Stimulated activated CD8-positive, alpha-beta memory T cell treated with anti-CD3 and anti-CD28 coated beads, Interleukin-2, amount 100 ng/mL, for 1 hour (primary cell): ENCODE measurements around the gene ERICH6B.

Experiments
- DNase-seq, 2 donors: peaks; one replicate each; pipeline ENCODE4 v3.0.0-alpha.2; 2020; ENCODE audit warnings: low read depth in 2 of 2

ERICH6B gene

DNA sequence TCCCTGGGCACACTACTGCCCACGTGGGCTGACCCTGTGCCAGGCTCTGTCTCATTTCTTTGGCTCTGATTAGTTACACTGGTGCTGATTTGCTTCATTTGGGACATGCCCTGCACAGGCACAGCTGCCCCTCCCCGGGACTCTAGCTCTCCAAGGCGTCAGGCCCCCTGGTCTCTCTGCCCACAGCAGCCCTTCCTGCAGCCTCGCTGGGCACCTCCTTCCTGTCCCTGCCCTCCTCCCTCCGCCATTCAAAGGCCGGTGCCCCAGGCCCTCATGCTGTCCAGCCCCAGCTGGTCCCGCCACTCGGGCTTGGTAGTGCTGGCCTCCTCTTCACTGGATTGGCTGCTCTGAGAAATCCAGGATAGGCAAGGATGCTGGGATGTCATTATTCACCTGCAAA is 73.1 kb downstream of the ERICH6B start:
- no peak for DNase-seq

DNA sequence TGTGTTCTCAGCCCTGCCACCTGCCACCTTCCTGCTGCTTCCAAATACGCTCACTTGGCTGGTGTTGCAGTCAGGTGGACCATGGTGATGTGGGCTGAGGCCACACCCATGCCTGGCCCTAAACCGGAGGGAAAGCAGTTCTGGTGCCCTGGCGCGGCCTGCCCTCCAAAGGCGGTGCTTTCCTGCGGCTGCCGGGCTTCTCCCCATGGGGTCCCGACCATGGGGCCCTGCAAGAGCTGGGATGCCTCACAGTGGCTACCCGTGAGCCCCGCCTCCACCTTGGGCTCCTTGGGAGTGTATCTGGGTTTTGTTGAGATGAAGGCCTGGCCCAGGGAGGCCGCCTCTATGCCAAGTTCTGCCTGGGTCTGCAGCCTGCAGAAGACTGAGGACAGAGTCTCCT is 73.7 kb downstream of the ERICH6B start:
- DNase-seq, result no peak

DNA sequence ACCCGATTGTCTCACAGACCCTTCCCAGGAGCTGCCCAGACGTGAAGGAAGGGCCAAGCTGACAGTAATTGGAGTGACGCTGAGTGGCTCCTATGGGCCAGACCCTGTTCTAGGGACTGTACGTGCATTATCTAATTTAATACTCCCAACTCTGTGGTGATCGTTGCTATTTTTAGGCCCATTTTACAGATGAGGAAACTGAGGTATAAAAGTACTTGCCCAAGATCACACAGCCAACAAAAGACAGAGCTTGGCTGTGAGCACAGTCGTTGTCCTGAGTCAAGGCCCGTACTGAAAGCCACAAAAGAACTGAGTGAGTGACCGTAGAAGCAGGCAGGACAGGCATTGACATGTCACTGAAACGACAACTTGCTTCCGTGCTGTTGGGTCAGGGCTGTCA is 74.7 kb downstream of the ERICH6B start:
- DNase-seq, result no peak

DNA sequence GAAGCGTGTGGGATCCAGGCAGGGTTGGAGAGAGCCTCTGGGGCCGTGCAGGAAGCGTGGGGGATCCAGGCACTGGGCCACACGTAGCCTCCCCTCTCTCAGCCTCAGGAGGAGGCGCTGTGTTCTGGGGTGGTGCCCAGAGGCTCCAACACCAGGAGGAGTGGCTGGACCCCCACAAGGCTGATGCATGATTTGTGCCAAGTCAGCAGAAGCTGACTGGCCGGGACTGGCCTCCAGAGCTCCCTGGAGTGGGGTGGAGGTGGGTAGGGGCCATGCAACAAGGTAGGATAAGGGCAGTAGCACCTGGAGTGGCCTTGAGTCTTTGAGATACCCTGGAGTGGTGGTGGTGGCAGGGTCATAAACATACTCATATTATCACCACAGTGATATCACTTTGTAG is 75.3 kb downstream of the ERICH6B start:
- no peak for DNase-seq

DNA sequence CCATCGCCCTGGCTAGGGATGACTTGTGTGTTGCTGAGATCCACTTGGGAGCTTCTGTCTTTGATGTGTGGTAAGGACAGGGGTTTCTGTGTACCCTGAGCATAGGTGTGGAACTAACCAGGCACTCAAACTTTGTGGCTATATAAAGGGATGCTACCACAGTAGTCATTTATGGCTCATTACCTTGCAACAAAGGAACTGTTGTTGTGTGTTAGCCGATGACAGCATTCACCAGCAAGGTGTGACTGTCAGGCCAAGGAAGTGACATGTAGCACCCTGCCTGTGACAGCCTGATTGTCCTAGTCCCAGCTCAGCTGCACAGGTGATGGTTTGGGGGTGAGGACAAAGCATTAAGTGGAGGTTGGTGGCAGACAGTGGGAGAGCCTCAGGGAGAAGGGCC is 77.2 kb downstream of the ERICH6B start:
- DNase-seq, result no peak

DNA sequence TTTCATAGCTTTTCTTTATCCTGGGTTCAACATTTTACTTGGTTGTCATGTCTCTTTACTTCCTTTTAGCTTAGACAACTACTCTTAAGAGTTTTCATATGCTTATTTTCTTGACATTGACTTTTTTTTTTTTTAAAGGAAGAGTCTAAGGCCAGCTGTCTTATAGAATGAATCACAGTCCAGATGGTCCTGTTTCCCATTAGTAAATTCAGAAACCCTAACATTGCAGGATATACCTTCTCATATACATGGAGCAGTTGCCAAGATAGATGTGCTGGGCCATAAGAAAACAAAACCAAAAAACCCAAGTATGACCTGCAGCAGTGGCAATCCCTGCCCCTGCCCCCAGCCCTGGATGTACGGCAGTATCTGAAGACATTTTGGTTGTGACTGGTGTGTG is 78.0 kb downstream of the ERICH6B start:
- no peak for DNase-seq

DNA sequence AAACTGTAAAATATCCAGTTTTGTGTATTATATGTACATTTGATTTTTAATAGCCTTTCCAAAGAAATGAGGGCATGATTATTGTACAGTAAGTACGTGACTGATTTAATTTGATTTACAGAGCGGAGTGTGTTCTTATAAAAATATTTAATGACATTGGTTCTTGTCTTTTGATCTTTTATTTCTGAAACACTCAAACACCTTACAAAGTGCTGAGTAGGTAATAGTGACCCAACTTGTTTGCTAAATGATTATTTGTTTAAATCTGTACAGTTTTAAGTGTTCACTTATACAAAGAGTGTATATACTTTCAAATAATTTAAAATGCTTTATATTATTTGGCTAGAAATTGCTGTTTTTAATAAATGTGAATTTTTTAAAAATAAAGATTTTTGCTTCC is 79.3 kb downstream of the ERICH6B start:
- no peak for DNase-seq

DNA sequence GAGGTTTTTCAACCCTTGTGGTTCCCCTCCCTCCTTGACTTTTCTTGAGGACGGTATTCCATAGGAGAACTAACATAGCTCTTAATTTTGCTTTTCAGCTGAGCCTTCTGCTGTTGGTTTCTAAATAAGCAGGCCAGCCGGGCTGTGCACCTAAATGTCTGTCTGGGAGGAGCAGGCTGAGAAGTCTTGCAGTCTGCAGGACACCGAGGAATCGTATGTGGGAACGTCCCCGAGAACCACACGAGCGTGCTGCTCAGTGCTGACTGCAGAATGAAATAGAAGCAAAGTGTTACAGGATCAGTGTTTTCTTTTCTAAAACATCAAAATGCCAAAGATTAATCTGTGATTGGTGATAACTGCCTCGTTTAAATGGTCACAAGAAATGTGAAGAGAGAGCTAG is 80.9 kb downstream of the ERICH6B start:
- DNase-seq, result no peak

DNA sequence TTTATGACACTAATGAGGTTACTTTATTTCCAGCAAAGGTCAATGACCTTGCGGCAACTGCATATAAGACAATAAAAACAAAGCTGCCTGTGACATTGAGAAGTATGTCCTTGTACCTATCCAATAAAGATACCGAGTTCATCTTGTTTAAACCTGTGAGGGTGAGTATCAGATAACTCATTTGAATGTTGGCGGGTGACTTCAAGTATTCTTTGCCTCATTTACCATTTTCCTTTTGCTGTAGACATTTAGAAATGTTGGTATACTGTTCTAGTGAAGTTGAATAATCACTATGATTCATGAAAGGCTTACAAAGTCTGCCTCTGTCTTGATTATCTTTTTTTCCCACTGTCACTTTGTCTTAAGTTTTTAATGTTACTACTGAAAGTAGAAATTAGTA is 85.8 kb downstream of the ERICH6B start:
- no peak for DNase-seq

DNA sequence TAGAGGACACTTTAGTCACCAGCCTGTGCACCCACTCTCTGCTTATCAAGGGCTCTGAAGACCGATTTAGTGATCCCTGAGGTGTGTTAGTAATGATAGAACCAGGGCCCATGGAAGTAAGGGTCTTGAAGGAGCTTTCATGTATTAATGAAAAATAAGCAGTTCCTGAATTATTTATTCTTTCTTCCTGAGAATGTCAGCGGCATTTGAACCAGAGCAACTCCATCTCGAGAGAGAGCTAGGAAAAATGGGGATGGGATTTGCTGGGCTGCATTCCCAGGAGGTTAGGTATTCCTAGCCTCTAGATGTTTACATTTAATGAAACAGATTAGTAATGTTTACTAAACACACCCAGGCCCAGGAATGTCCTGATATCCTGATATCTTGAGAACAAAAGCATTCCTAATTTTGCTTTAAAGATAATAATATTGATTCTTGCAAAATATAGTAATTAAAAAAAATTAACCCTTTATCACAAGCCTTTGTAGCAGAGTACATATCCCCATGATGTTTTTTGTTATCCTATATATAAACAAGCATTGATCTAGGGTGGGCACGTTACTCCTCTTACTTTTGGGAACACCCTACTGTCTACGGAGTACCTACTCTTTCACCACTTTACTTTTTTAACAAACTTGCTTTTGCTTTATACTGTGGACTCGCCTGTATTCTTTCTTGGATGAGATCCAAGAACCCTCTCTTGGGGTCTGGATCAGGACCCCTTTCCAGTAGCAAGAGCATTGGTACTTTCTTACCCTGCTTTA is 87.7 kb downstream of the ERICH6B start:
- no peak for DNase-seq

DNA sequence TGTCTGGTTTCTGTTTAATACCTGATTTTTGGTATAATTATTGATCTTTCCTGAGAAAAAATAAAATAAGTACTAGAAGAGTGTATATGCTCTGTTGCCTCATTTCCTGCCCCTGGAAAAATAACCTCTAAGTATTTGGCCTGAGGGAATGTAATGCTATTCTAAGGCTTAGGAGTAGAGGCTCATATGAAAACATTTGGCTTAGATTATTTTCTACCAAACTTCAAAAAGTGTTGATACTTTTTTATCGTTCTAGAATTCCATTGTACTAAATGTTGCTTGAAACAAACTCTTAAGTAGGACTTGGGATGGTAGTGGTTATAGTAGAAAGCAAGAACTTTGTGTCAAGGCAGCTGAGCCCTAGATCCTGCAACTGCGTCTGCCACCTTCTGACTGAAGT is 93.0 kb downstream of the ERICH6B start:
- DNase-seq, result no peak

DNA sequence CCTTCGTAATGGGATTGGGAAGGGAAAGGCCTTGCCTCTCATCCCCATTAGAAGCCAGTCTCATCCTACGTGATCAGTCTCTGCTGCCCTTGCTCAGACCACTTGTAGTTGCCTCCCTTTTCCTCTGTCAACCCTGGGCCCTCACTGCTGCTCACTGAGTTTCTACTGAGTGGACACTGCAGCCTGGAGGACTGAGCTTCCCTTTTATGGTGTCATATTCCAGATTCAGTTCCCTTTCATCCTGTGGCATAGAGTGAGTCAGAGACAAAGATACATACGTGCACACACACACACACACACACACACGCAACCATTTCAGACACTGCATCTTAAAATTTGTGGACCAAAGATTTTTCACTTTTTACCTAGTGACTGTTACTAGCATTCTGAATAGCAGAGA is 94.2 kb downstream of the ERICH6B start:
- no peak for DNase-seq

DNA sequence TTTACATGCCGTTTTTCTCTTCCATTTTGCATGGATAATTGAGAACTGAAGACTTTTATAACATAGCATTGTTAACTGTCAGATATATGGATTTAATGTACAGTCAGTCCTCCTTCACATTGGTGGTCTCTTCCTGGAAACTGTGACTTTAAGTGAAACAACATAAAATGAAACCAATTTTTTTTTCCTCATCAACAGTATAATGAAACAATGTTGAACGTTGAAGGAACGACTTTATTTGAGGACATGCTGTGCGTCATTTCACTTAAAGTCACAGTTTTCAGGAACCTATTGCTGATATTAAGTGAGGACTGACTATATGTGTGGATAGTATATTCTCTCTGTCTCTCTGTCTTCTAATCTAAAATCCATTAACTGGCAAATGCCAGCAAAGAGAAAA is 96.0 kb downstream of the ERICH6B start:
- no peak for DNase-seq

DNA sequence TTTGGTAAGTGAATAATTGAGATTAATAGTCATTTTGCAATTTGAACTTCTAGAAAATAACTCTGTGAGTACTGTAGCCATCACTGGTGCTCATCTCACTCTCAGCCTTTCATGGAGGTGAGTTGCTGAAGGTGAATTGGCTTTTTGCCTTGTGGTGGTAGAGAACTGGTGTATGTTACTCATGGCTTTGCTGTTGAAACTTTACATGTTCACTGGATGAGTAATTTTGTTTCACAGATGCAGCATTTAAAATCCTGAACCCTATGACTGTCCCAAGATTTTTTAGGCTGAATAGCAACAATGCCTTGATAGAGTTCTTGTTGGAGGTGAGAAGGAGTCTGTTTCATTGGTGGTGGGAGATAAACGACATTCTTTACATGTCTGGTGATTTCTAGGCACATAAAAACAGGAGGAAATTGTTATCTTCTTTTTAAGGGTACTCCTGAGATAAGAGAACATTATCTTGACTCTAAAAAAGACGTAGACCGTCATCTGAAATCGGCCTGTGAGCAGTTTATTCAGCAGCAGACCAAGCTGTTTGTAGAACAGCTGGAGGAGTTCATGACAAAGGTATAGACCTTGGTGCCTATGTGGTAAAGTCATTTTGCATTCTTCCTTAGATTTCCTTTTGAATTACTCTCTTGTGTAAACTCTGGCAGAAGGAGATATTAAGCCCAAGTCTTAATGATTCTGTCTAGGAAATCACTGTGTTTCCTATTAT is 96.9 kb downstream of the ERICH6B start:
- no peak for DNase-seq

DNA sequence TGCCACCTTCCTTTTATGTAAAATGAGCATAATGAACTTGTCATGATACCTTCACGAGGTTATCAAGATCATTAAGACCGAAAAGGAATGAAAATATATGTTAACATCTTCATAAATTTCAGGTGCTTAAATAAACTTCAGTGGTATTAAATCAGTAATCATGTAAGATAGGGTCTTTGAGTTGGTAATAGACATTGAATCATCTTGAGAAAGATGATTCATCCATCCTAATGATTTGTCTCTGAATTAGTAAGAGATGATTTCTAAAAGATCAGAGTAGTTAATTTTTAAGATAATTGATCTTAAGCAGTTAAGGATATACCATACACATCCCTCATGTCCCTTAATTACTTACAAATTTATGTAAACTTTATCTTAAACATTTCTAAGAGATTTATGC is 98.8 kb downstream of the ERICH6B start:
- no peak for DNase-seq

DNA sequence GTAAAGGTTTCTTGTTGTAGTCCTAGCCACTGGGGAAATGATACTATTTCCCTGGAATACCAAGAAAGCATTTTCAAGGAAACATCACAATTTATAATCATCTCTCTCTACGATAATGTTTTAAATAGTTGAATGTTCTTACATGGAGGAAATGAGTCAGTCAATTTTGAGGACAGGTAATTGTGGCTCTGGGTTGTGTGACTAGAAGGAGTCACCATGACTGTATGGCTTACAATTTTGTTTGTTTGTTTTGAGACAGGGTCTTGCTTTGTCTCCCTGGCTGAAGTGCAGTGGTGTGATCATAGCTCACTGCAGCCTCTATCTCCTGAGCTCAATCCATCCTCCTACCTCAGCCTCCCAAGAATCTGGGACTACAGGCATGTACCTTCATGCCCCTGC is 103.4 kb downstream of the ERICH6B start:
- no peak for DNase-seq

DNA sequence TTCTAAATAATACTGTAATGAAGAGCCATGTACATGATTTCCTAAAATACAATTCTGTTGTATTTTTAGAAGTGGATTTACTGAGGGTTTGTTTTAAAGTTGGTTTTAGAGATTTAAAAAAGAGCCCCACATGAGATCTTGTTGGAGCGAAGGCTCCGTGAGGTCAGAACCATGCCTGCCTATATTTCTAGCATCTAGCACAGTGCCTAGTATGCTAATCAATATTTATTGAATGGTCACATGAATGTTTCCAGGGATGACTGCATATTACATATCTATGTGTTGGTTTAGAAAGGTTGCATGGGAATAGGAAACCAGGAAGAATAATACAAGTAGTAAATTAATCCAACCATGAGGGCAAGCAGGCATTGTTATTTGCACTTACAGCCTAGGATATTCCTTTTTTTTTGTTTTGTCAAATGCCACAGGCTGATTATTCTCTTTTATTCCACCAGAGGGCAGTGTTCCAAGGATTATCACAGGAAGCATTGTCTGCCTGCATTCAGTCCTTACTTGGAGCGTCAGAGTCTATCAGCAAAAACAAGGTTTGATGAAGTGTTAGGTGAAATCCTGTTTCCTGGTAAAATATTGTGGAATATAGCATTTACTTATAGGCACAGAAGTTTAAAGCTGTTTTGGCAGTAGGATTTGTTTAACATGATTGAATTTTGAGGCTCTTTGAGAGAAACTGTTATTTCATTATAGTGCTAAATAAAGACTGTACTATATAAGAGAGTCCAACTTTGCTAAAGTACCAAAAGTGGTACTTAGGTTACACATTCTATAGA is 104.0 kb downstream of the ERICH6B start:
- no peak for DNase-seq

DNA sequence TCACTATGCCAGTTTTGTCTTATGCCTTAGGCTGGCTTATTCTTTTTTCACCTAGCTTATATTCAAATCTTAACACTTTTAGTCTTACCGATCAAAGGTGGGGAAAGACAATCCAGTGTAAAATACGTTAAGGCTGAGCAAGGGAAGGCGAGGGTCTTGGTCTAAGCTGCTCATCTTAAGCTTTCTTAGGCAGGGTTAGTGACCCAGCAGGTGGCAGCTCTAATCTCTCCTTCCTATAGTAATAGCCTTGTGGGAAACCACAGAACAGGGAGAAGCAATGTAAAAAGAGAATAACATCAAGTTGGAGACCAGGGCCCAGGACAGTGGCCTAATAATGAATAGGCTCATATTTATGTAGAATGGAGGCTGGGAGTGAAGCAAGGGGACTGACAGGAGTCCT is 104.9 kb downstream of the ERICH6B start:
- no peak for DNase-seq

DNA sequence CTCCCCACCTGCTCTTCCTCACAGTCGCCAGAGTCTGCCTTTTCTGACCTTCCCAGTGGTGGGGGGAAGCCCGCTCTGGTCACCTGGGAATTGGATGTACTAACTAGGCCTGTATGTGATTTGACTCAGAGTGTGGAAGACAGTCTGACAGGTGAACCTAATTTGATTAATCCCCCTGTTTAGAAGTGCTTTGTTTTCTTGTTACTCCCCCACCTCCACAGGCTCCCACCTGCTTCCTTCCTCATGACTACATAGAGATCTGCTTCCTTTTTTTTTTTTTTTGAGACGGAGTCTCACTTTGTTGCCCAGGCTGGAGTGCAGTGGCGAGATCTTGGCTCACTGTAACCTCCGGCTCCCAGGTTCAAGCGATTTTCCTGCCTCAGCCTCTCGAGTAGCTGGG is 106.8 kb downstream of the ERICH6B start:
- no peak for DNase-seq

DNA sequence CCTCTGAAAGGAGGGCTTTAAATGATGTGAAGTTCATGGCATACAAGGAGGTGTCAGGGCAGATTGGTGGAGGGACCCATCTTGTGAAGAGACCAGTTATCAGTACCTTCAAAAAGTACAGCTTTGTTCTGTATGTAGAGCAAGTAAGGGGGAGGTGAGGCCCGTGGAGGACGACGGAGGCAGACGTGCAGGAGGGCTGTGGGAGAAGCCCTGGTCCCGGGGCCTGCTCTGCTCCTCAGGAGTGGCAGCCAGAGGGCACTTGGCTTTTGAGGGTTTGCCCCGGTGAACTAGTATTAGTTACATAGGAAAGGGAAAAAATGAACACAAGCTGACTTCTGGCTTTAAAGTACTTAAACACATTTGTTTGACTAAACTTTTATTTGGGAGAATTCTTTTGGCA is 108.7 kb downstream of the ERICH6B start:
- no peak for DNase-seq

DNA sequence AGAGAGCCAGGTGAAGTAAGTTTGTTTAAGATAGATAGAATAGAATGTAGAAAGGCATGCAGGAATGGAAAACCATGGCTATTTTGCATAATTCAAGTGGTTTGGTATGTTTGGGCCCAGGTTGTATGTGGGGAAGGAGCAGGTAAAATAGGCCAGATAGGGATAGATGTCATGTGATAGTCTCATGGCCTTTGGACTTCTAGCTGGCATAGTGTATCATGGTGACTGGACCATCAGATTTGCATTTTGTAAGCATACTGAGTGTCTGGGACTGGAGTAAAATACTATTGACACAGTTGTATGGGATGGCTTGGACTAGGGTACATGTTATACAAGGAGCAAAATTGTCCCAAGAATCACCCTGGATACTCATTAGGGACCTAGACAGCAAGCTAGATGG is 111.9 kb downstream of the ERICH6B start:
- DNase-seq, result no peak

DNA sequence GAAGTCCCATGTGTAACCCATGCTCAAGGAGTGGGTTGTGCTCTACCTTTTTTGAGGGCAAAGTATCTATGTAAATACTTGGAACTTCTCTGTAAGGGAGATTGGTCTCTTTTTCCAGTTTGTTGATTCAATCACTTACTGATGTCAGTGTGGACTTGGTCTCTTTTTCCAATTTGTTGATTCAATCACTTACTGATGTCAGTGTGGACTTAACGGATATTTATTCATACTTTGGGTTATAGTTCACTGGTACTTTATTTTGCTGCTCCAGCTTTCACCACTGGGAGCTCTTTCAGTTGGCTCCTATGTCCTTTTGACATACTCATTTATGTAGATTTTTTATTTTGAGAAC is 114.4 kb downstream of the ERICH6B start:
- DNase-seq, result no peak
